PFSK-1 (cell line): ENCODE results near the gene ASIC2.

Experiments used
- FOXP2 ChIP-seq: optimal IDR thresholded peaks from 2 replicates; pipeline ENCODE3; 2011; ENCODE audit warnings: borderline replicate concordance, control low read depth, inconsistent platforms; ENCODE audit not compliant: insufficient read depth; ENCODE audit errors: extremely low read length, extremely low read depth
- POLR2AphosphoS5 ChIP-seq: IDR thresholded peaks from 2 replicates; pipeline ENCODE4 v1.6.1; 2012; ENCODE audit warnings: low read depth, mild to moderate bottlenecking, control low read depth, low read length, moderate library complexity
- SIN3A ChIP-seq: IDR thresholded peaks from 2 replicates; pipeline ENCODE4 v1.6.1; 2012; ENCODE audit warnings: mild to moderate bottlenecking, low read length, moderate library complexity, borderline replicate concordance; ENCODE audit not compliant: insufficient read depth
- TAF1 ChIP-seq: IDR thresholded peaks from 2 replicates; pipeline ENCODE4 v1.6.1; 2012; ENCODE audit warnings: low read length, control low read depth, borderline replicate concordance; ENCODE audit not compliant: insufficient read depth
- TF ChIP-seq, protein P1 (sequence below), 2 experiments: IDR thresholded peaks; 2 replicates each; pipeline versions ENCODE4 v1.6.1 to v1.8.0; 2011 to 2012; ENCODE audit warnings: low read depth in 2 of 2, low read length in 2 of 2, control low read depth in 1 of 2, inconsistent platforms in 1 of 2, mild to moderate bottlenecking in 1 of 2, moderate library complexity in 1 of 2; ENCODE audit not compliant: insufficient read depth in 1 of 2

Gene ASIC2

DNA sequence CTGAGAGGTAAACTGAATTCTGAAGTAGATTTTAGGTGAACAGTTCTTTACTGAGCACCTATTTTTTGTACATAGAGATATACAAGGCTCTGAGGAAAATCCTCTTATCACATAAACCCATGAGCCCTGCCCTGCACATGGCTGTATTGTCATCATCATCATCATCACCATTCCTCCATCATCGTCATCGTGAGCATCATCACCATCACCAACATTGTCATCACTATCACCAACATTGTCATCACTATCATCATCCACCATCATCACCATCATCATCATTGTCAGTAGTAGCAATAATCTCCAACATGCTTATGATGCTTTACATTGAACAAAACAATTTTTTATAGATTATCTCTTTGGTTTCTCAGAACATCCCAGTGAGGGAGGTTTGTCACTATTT, 20.7 kb downstream of the ASIC2 start:
- TF ChIP-seq SIN3A (no peak), FOXP2 (no peak), POLR2AphosphoS5 (no peak), TAF1 (no peak)
- TF ChIP-seq, protein P1, sequence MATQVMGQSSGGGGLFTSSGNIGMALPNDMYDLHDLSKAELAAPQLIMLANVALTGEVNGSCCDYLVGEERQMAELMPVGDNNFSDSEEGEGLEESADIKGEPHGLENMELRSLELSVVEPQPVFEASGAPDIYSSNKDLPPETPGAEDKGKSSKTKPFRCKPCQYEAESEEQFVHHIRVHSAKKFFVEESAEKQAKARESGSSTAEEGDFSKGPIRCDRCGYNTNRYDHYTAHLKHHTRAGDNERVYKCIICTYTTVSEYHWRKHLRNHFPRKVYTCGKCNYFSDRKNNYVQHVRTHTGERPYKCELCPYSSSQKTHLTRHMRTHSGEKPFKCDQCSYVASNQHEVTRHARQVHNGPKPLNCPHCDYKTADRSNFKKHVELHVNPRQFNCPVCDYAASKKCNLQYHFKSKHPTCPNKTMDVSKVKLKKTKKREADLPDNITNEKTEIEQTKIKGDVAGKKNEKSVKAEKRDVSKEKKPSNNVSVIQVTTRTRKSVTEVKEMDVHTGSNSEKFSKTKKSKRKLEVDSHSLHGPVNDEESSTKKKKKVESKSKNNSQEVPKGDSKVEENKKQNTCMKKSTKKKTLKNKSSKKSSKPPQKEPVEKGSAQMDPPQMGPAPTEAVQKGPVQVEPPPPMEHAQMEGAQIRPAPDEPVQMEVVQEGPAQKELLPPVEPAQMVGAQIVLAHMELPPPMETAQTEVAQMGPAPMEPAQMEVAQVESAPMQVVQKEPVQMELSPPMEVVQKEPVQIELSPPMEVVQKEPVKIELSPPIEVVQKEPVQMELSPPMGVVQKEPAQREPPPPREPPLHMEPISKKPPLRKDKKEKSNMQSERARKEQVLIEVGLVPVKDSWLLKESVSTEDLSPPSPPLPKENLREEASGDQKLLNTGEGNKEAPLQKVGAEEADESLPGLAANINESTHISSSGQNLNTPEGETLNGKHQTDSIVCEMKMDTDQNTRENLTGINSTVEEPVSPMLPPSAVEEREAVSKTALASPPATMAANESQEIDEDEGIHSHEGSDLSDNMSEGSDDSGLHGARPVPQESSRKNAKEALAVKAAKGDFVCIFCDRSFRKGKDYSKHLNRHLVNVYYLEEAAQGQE (IDR thresholded peaks at IDR 0.05; ENCODE audit: insufficient read depth in 1 of 2, low read depth in 2 of 2, low read length in 2 of 2) = no peak

DNA sequence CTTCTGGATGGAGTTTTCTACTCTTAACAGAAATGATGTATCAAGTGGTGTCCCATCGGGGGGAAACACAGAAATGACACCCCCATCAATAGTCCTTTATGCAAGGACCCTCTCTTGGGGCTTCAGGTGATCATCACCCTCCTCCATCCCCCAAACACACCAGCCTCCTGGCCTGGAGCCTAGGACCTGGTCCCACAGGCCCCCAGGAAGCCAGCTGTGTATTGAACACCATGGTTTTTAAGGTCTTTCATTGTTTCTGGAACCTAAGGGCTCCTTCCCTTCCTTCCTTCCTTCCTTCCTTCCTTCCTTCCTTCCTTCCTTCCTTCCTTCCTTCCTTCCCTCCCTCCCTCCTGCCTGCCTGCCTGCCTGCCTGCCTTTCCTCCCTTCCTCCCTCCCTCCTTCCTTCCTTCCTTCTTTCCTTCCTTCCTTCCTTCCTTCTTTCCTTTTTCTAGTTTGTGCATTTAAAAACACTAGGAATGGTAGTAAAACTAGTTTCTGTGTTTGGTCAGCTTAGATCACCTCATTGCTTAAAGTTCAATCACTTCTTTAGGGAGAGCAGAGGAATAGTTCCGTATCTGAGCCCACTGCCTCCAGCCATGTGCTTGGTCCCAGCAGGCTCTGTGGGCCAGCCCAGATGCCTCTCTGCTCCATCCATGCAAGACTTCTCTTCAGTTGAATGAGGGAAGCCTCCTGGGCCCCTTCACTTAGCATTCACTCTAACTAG, 23.6 kb downstream of the ASIC2 start:
- TF ChIP-seq SIN3A (no peak), TAF1 (no peak), FOXP2 (no peak), POLR2AphosphoS5 (no peak)
- TF ChIP-seq, protein P1 (IDR thresholded peaks at IDR 0.05; ENCODE audit: insufficient read depth in 1 of 2, low read depth in 2 of 2, low read length in 2 of 2) = no peak

DNA sequence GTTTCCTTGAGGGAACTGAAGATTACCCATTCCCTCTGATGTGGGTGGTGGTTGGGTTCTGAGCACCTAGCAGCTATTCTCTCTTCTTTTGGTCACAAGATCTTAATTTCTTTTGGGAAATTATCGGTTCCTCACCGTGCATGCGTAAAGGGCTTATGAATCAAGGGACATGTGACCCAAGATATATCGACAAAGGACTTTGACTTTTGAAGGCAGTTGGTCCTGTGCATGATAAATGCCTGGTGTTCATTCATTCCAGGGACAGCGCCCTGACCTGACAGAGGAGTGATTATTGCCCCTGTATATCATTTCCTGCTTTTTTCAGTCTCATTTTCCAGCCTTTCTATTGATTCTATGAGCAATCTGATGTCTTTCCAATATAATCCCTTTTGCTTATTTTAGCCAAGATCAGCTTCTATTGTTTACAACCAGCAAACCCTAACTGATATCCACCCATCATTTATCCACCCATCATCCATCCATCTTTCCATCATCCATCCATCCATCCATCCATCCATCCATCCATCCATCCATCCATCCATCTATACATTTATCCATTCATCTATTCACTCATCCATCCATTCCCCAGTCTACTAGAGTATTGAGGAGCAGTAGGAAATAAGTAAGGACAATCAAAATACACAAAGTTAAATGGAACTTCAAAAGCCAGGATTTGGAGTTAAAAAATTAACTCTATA, 25.1 kb downstream of the ASIC2 start:
- TF ChIP-seq POLR2AphosphoS5 (no peak), TAF1 (no peak)
- TF ChIP-seq, protein P1 (IDR thresholded peaks at IDR 0.05; ENCODE audit: insufficient read depth in 1 of 2, low read depth in 2 of 2, low read length in 2 of 2) = no peak

DNA sequence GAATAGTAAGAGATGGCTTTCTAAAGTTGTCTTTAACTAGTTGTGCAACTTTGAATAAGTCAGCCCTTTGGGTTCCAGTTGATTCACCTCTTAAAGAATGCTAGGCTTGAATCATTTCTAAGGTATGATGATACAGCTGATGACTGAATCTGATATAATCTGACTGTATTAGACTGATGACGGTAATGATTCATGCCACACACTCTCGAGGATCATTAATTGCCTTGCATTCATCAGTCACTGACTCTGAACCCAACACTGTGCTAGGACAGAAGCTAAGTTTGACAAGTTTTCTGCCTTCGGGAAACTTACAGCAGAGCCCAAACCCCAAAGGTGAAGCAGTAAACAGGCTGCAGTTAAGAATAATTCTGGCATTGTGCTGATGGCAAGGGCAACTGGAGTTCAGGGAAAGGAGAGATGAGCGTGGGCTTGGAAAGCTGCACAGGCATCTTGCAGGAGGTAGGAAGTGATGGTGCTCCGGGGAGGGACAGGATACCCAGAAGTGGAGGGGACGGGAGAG, 25.8 kb downstream of the ASIC2 start:
- TF ChIP-seq TAF1 (no peak), POLR2AphosphoS5 (no peak), FOXP2 (no peak), SIN3A (no peak)
- TF ChIP-seq, protein P1 (IDR thresholded peaks at IDR 0.05; ENCODE audit: insufficient read depth in 1 of 2, low read depth in 2 of 2, low read length in 2 of 2) = no peak

DNA sequence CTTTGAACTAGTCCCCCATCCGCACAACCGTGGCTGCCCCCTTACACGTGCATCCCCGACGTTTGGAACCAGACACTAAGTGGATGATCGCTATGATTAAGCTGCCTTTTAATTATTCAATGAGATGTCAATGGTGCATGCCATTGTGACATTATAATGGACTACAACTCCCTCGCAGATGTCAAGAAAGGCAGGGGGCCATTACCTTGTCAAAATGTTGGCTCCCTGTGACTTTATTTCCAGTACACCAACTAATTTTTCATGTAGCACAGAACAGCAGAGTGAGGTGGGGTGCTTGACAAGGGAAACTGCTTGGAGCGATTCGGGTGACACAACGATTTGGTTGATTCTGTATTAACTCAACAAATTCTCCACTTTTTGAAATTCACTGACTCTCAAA, 26.5 kb downstream of the ASIC2 start:
- TF ChIP-seq FOXP2 = no peak
- TF ChIP-seq TAF1 = no peak
- no peak for TF ChIP-seq SIN3A
